ENCODE data around the gene NKAIN2. TPM values are rescaled to one million over a fixed set of nuclear protein-coding genes. Genes with fewer than 3 reads are reported as not detected.

The NKAIN2 gene
- total RNA-seq, 3 donors from 2014 or later = 0.48 to 1.8 TPM; not detected in 1

GRCh38 chr6:123849406-123849805 is 45.7 kb downstream of the NKAIN2 start:
- Histone ChIP-seq H3K27ac (no peak overlapping the region), H3K4me3 (no peak overlapping the region), H3K9me3 (no peaks in the 10 kb centered on the region), H3K36me3 (no peaks in the 10 kb centered on the region), H3K4me1 (no peaks in the 10 kb centered on the region), H3K27me3 (no peaks in the 10 kb centered on the region)
- intact Hi-C loops (cut with DNase I; ENCODE audit: low total_unique reads) = no loop called here
- DNase-seq (ENCODE audit: low spot score in 2 of 2) = no peak
- TF ChIP-seq POLR2AphosphoS5 (IDR thresholded peaks at IDR 0.05) = no peak
- no peak for TF ChIP-seq CTCF (IDR thresholded peaks at IDR 0.05)
- TF ChIP-seq POLR2A (IDR thresholded peaks at IDR 0.05) = no peak

- Histone ChIP-seq H3K4me3 (no peak overlapping the region), H3K9me3 (no peaks in the 10 kb centered on the region), H3K27me3 (no peaks in the 10 kb centered on the region), H3K36me3 (no peaks in the 10 kb centered on the region), H3K27ac (no peak overlapping the region), H3K4me1 (no peaks in the 10 kb centered on the region)
- no peak for TF ChIP-seq POLR2AphosphoS5 (IDR thresholded peaks at IDR 0.05)
- no peak for TF ChIP-seq POLR2A (IDR thresholded peaks at IDR 0.05)
- TF ChIP-seq CTCF (IDR thresholded peaks at IDR 0.05) = no peak
- intact Hi-C loops (cut with DNase I; ENCODE audit: low total_unique reads) = no loop called here
- DNase-seq (ENCODE audit: low spot score in 2 of 2) = no peak
Observed at GRCh38 chr6:123850555-123850954, 46.9 kb downstream of the NKAIN2 start.

GRCh38 chr6:123854201-123854600 is 50.5 kb downstream of the NKAIN2 start:
- TF ChIP-seq CTCF (IDR thresholded peaks at IDR 0.05) (no peak), POLR2AphosphoS5 (IDR thresholded peaks at IDR 0.05) (no peak), POLR2A (IDR thresholded peaks at IDR 0.05) (no peak)
- intact Hi-C loops (cut with DNase I; ENCODE audit: low total_unique reads) = no loop called here

GRCh38 chr6:123855506-123855905 is 51.8 kb downstream of the NKAIN2 start:
- Histone ChIP-seq H3K27me3 (no peaks in the 10 kb centered on the region), H3K36me3 (no peaks in the 10 kb centered on the region), H3K9me3 (no peaks in the 10 kb centered on the region), H3K4me3 (no peak overlapping the region), H3K27ac (no peak overlapping the region), H3K4me1 (no peaks in the 10 kb centered on the region)
- DNase-seq (ENCODE audit: low spot score in 2 of 2) = no peak
- no peak for TF ChIP-seq POLR2AphosphoS5 (IDR thresholded peaks at IDR 0.05)
- no peak for TF ChIP-seq CTCF (IDR thresholded peaks at IDR 0.05)
- no peak for TF ChIP-seq POLR2A (IDR thresholded peaks at IDR 0.05)
- intact Hi-C loops (cut with DNase I; ENCODE audit: low total_unique reads) = no loop called here

More at GRCh38 chr6:123854201-123854600, 50.5 kb downstream of the NKAIN2 start:
- Histone ChIP-seq H3K4me3 (no peak overlapping the region), H3K27ac (no peak overlapping the region), H3K4me1 (no peaks in the 10 kb centered on the region), H3K9me3 (no peaks in the 10 kb centered on the region), H3K27me3 (no peaks in the 10 kb centered on the region), H3K36me3 (no peaks in the 10 kb centered on the region)
- DNase-seq (ENCODE audit: low spot score in 2 of 2) = no peak

- no peak for DNase-seq (ENCODE audit: low spot score in 2 of 2)
- H3K4me3 ChIP-seq = no peak overlapping the region
- intact Hi-C loops (cut with DNase I; ENCODE audit: low total_unique reads) = no loop called here
- H3K4me1 ChIP-seq = no peaks in the 10 kb centered on the region
- no peak for TF ChIP-seq CTCF (IDR thresholded peaks at IDR 0.05)
- no peak for TF ChIP-seq POLR2A (IDR thresholded peaks at IDR 0.05)
- TF ChIP-seq POLR2AphosphoS5 (IDR thresholded peaks at IDR 0.05) = no peak
- no peaks in the 10 kb centered on the region for H3K27me3 ChIP-seq
- H3K36me3 ChIP-seq = no peaks in the 10 kb centered on the region
- H3K27ac ChIP-seq = no peak overlapping the region
- H3K9me3 ChIP-seq = no peaks in the 10 kb centered on the region
Observed at GRCh38 chr6:123859291-123859690, 55.6 kb downstream of the NKAIN2 start.

Data from breast epithelium (tissue), 4 donors.